ENCODE measurements around the gene CAPN9.

CAPN9 gene

DNA sequence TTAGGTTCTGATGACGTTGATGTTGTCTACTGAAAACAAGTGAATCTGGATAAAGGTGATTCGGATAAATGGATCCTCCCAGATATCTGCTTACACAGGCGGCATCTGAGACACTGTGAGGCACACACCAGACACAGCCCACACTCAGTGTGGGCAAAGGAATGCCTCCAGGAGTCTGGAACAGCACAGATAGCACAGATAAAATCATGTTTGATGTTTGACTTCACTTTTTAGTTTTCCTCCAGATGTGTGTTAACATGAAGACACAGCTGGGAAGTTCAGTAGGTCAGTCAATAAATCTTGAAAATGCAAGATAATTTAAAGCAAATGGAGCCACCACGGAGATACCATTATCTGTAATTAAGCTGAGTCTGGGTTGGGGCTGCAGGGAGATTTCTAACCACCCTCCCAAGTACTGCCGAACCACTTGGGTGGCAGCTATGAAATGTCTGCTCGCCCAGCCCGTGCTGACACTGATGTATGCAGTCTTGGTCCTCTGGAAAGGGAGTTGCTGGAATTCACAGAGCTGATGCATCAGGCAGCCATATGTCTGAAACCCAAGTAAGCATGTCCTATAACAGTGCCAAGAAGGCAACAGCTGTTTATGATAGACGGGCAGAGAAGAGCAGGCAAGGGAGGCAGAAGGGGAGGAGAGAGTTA, 11.7 kb downstream of the CAPN9 start:
- no peak for DNase-seq
- Histone ChIP-seq H3K9me3 (no peaks in the 10 kb centered on the region), H3K4me3 (ENCODE audit: low read depth, low read length) (no peak overlapping the region), H3K36me3 (no peaks in the 10 kb centered on the region), H3K27me3 (no peaks in the 10 kb centered on the region), H3K4me1 (peaks cover 5% of the 10 kb centered on the region; the same call in 1 of the 2 replicates)
- TF ChIP-seq, protein P1, sequence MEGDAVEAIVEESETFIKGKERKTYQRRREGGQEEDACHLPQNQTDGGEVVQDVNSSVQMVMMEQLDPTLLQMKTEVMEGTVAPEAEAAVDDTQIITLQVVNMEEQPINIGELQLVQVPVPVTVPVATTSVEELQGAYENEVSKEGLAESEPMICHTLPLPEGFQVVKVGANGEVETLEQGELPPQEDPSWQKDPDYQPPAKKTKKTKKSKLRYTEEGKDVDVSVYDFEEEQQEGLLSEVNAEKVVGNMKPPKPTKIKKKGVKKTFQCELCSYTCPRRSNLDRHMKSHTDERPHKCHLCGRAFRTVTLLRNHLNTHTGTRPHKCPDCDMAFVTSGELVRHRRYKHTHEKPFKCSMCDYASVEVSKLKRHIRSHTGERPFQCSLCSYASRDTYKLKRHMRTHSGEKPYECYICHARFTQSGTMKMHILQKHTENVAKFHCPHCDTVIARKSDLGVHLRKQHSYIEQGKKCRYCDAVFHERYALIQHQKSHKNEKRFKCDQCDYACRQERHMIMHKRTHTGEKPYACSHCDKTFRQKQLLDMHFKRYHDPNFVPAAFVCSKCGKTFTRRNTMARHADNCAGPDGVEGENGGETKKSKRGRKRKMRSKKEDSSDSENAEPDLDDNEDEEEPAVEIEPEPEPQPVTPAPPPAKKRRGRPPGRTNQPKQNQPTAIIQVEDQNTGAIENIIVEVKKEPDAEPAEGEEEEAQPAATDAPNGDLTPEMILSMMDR (IDR thresholded peaks at IDR 0.05; ENCODE audit: low read depth, low read length) = no peak

DNA sequence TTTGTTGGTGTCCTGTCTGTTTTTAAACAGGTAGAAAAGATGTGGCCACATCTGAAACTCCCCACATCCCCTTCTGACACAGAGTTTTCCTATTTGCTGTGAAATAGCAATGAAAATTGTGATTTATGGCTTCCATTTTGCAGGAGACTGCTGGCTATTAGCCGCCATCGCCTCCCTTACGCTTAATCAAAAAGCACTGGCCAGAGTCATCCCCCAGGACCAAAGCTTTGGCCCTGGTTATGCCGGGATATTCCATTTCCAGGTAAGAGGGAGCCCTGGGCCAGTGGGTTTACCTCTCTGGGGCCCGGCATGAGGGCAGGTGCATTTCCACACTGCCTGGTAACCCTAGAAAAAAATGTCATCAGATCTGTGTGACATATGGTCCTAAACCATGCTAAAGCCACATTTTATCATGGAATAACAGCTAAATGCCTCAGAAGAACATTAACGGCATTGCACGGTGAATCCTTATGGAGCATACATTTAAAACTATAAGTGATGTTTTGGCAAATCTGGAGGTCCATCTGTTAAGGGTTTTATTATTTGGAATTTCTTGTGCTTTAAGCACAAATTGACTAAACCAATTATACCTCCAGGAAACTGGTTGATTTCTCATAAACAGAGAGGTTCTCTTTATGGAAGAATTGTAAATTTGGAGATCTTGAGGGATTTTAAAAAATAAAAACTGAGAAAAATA, 12.3 kb downstream of the CAPN9 start:
- H3K4me3 ChIP-seq (ENCODE audit: low read depth, low read length) = no peak overlapping the region

DNA sequence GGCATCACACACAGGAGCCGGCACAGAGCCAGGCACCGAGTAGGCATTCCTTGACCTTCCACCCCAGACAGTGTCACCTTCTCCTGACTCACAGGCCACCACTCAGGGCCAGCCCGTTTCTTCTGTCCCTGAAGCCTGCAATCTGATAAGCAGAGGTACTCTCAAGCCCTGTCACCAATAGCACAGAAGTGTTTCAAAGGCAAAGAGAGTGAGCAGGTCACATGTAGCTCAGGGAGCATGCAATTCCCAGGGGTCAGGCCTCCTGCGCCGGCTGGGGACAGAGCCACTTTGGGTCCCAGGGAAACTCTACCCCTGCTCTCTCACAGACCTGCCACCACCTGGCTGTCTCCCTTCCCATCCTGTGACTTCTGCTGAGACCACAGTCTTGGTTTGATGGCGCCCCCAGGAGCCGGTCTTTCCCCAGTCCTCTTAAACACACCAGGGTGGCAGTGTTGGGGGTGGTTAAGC, 13.2 kb downstream of the CAPN9 start:
- H3K4me3 ChIP-seq (ENCODE audit: low read depth, low read length) = no peak overlapping the region
- no peak for DNase-seq
- peaks cover 5% of the 10 kb centered on the region; the same call in 1 of the 2 replicates for H3K4me1 ChIP-seq

More for the DNA sequence above, 12.3 kb downstream of the CAPN9 start:
- H3K9me3 ChIP-seq = no peaks in the 10 kb centered on the region
- no peaks in the 10 kb centered on the region for H3K36me3 ChIP-seq
- no peak for DNase-seq
- H3K27me3 ChIP-seq = no peaks in the 10 kb centered on the region
- TF ChIP-seq, protein P1 (IDR thresholded peaks at IDR 0.05; ENCODE audit: low read depth, low read length) = no peak
- H3K4me1 ChIP-seq = peaks cover 5% of the 10 kb centered on the region; the same call in 1 of the 2 replicates

DNA sequence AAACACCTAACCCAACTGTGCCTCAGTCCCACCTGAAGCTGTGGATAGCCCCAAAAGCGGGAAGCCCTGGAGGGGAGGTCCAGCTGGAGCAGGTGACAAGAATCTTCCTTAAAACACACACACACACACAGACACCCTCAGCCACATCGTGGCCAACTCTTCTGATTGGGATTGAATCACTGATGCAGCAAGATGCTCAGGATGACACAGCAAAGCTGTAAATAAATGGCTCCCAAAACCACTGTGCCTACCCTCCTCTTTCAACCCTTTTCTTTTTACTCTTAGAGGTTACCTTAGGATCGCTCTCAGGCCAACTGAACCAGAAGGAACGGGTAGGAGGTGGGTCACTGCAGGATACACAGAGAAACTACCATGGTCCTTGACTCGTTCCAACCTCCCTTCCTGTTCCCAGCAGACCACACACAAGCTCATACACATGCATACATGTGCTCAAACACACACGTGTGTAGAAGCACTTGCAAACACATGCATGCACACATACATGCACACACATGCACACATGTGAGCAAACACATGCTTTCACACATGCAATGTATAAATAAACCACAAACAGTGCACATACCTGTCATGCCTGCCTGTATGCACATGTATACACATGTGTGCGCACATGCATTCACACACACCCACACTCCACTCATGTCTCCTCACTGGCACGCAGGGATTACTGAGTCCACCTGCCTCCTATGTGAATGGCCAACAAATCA, 14.4 kb downstream of the CAPN9 start:
- no peaks in the 10 kb centered on the region for H3K36me3 ChIP-seq
- no peak for DNase-seq
- H3K4me3 ChIP-seq (ENCODE audit: low read depth, low read length) = no peak overlapping the region
- H3K4me1 ChIP-seq = peaks cover 5% of the 10 kb centered on the region; the same call in 1 of the 2 replicates
- H3K27me3 ChIP-seq = no peaks in the 10 kb centered on the region
- H3K9me3 ChIP-seq = no peaks in the 10 kb centered on the region
- TF ChIP-seq, protein P1 (IDR thresholded peaks at IDR 0.05; ENCODE audit: low read depth, low read length) = no peak

More for the DNA sequence above, 13.2 kb downstream of the CAPN9 start:
- Histone ChIP-seq H3K9me3 (no peaks in the 10 kb centered on the region), H3K27me3 (no peaks in the 10 kb centered on the region), H3K36me3 (no peaks in the 10 kb centered on the region)
- TF ChIP-seq, protein P1 (IDR thresholded peaks at IDR 0.05; ENCODE audit: low read depth, low read length) = no peak

DNA sequence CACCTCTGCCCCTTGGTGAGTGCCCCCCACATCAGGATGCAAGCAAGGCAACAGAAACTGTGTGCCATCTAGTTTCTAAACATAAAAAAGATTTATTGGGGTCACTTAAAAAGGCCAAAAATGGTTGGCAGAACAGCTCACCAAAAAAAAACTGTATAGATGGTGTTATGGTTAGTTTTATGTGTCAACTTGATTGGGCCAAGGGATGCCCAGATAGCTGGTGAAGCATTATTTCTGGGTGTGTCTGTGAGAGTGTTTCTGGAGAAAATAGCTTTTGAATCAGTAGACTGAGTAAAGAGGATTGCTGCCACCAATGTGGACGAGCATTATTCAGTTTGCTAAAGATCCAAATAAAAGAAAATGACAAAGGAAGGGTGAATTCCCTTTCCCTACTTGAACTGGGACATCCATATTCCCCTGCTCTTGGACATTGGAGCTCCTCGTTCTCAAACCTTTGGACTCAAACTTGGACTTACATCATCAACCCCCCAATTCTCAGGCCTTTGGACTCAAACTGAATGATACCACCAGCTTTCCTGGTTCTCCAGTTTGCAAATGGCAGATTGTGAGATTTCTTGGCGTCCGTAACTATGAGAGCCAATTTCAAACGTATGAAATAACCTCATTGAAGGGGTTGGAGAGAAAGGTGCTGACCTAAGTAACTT, 16.9 kb downstream of the CAPN9 start:
- Histone ChIP-seq H3K4me3 (ENCODE audit: low read depth, low read length) (no peak overlapping the region), H3K4me1 (no peaks in the 10 kb centered on the region)
- no peak for DNase-seq

More for the DNA sequence above, 16.9 kb downstream of the CAPN9 start:
- Histone ChIP-seq H3K27me3 (no peaks in the 10 kb centered on the region), H3K36me3 (no peaks in the 10 kb centered on the region), H3K9me3 (no peaks in the 10 kb centered on the region)
- TF ChIP-seq, protein P1 (IDR thresholded peaks at IDR 0.05; ENCODE audit: low read depth, low read length) = no peak
